NK-92 (cell line): ENCODE data around the gene PCDHGA11.
"Not testable (repeated sequence)": the region's sequence is repeated elsewhere in the genome, so short reads cannot be mapped to it uniquely, and the experiment has no call there.

Experiments
- DNase-seq: peaks from one replicate; lab custom pipeline; 2025; ENCODE audit not compliant: unreplicated experiment; lab: John Stamatoyannopoulos, UW

PCDHGA11 gene

GRCh38 chr5:141398608-141399007 lies 22.2 kb upstream of the PCDHGA11 start:
- no peak for DNase-seq

GRCh38 chr5:141399555-141400258 lies 21.1 kb upstream of the PCDHGA11 start:
- no peak for DNase-seq

GRCh38 chr5:141402553-141403243 lies 18.2 kb upstream of the PCDHGA11 start, which contains the start of gene PCDHGA9:
Gene PCDHGA9, plus strand, starts transcription at chr5:141402778. Its CDS starts 175 bp downstream, at chr5:141402953.
- no peak for DNase-seq

GRCh38 chr5:141403387-141403786 lies 17.5 kb upstream of the PCDHGA11 start:
- no peak for DNase-seq

GRCh38 chr5:141407790-141408505 lies 12.9 kb upstream of the PCDHGA11 start, which contains the start of gene PCDHGB6:
Gene PCDHGB6, plus strand, starts transcription at chr5:141408021. Its CDS starts 182 bp downstream, at chr5:141408203.
- DNase-seq, result not testable (repeated sequence)

- DNase-seq, result no peak
These were observed 11.1 kb upstream of the PCDHGA11 start for GRCh38 chr5:141409598-141410306.

GRCh38 chr5:141411575-141411974 lies 9.3 kb upstream of the PCDHGA11 start:
- DNase-seq, result no peak

GRCh38 chr5:141412854-141413539 lies 7.9 kb upstream of the PCDHGA11 start, which contains the start of gene PCDHGA10:
Gene PCDHGA10, plus strand, starts transcription at chr5:141412987. Its CDS starts 189 bp downstream, at chr5:141413176.
- no peak for DNase-seq

GRCh38 chr5:141413540-141414069 lies 7.2 kb upstream of the PCDHGA11 start:
- no peak for DNase-seq

GRCh38 chr5:141414548-141415274 lies 6.1 kb upstream of the PCDHGA11 start:
- not testable (repeated sequence) for DNase-seq

- DNase-seq, result not testable (repeated sequence)
These were observed 5.6 kb upstream of the PCDHGA11 start for GRCh38 chr5:141415275-141415618.

- not testable (repeated sequence) for DNase-seq
These were observed 3.2 kb upstream of the PCDHGA11 start, which contains the start of gene PCDHGB7 for GRCh38 chr5:141417494-141418172. Gene PCDHGB7, plus strand, starts transcription at chr5:141417677. Its CDS starts 183 bp downstream, at chr5:141417860.

- no peak for DNase-seq
These were observed 1.6 kb upstream of the PCDHGA11 start for GRCh38 chr5:141419074-141419880.

- no peak for DNase-seq
These were observed 621 bp downstream of the PCDHGA11 start for GRCh38 chr5:141421489-141421855.

GRCh38 chr5:141422742-141423291 lies 2.0 kb downstream of the PCDHGA11 start:
- DNase-seq, result no peak

- DNase-seq, result no peak
These were observed 7.1 kb downstream of the PCDHGA11 start for GRCh38 chr5:141427783-141428426.
